Esophagus squamous epithelium (tissue), 5 donors: ENCODE measurements around the gene AQP1. TPM values are rescaled to one million over a fixed set of nuclear protein-coding genes. Genes with fewer than 3 reads are reported as not detected.

Experiments
- DNase-seq: peaks from one replicate; lab custom pipeline; 2025; lab: John Stamatoyannopoulos, UW
- H3K27ac ChIP-seq, 4 donors: fragments of 200-600 bp; sonication (generic); one replicate each; pipeline ENCODE4 v1.5.1; 2016 to 2019; ENCODE audit warnings: mild to moderate bottlenecking in 1 of 4
- H3K27me3 ChIP-seq, 4 donors: fragments of 200-600 bp; sonication (generic); 1 replicate in 3 of 4; 2 replicates in 1 of 4; pipeline versions ENCODE4 v1.5.1 to v1.6.0; 2017 to 2021; ENCODE audit warnings: antibody characterized with exemption in 1 of 4
- H3K36me3 ChIP-seq, 3 donors: fragments of 200-600 bp; sonication (generic); one replicate each; pipeline ENCODE4 v1.5.1; 2016 to 2019
- H3K4me1 ChIP-seq, 3 donors: fragments of 200-600 bp; sonication (generic); one replicate each; pipeline ENCODE4 v1.5.1; 2017 to 2019
- H3K4me3 ChIP-seq, 4 donors: fragments of 200-600 bp; sonication (generic); 1 replicate in 3 of 4; 2 replicates in 1 of 4; pipeline ENCODE4 v1.5.1; 2016 to 2019; ENCODE audit warnings: mild to moderate bottlenecking in 2 of 4, moderate library complexity in 1 of 4
- H3K9me3 ChIP-seq, 3 donors: fragments of 200-600 bp; sonication (generic); one replicate each; pipeline ENCODE4 v1.5.1; 2016 to 2019
- CTCF ChIP-seq, 6 experiments: fragments of 450-650 bp in 4 of 6; fragments of 200-600 bp in 2 of 6; sonication (generic) in 2 of 6; IDR thresholded peaks; one replicate each; pipeline ENCODE4 v1.5.1; 2016 to 2019; ENCODE audit warnings: antibody characterized with exemption in 6 of 6, mild to moderate bottlenecking in 4 of 6, moderate library complexity in 4 of 6
- POLR2A ChIP-seq, 4 donors: fragments of 450-650 bp; IDR thresholded peaks; one replicate each; pipeline ENCODE4 v1.6.1; 2017; ENCODE audit warnings: antibody characterized with exemption in 4 of 4, mild to moderate bottlenecking in 4 of 4, moderate library complexity in 3 of 4
- WGBS, 2 donors: methylation state at CpG; one replicate each; pipeline ENCODE4 v1.1.5; 2018; 5-methylcytosine and 5-hydroxymethylcytosine counted together
- intact Hi-C: fragments of 100-400 bp; cut with DNase I; formaldehyde crosslinking; loops from one replicate; pipeline ENCODE4 v1.15.0; 2022
- total RNA-seq, 4 donors: library from RNA; depleted of rRNA; stranded (reverse); fragments of >200 nt; gene quantifications; one replicate each; pipeline ENCODE4 v1.1.0, GENCODE V29; 2016
- donor health status: DM: yes; HTN: yes; CAD: no.

Gene AQP1
- total RNA-seq = 100 to 1,000 TPM in 1 of 4 donors, 10 to 100 TPM in 3; 14.9 to 159 (median 44.7) TPM

DNA sequence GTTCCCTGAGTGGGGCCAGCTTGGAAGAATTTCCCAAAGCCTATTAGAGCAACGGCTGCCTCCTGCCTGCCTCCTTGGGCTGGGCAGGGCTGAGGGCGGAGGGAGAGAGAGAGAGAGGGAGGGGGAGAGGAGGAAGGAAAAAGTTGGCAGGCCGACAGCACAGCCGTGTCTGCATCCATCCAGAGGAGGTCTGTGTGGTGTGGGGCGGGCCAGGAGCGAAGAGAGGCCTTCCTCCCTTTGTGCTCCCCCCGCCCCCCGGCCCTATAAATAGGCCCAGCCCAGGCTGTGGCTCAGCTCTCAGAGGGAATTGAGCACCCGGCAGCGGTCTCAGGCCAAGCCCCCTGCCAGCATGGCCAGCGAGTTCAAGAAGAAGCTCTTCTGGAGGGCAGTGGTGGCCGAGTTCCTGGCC lies at the start of gene AQP1:
Gene AQP1 (plus strand): TSS at position 293 of the 409 bp plus-strand sequence. CDS start 57 bp downstream, at position 350.
- Histone ChIP-seq H3K4me1 (peaks cover 5 to 80% (median 31%) of the 10 kb centered on the region in 3 donors), H3K27me3 (no peaks in the 10 kb centered on the region), H3K4me3 (peak within 1 kb of the TSS; percentile 9 to 62 (median 39)), H3K36me3 (no peaks in the 10 kb centered on the region), H3K27ac (peak within 1 kb of the TSS; percentile 35 to 88 (median 72)), H3K9me3 (no peaks in the 10 kb centered on the region)
- intact Hi-C loops = no loop called here
- DNase-seq = no peak
- whole genome bisulfite sequencing, 2 donors = 0 to 5% methylated on average over 1 to 4 of the region's 12 CpGs
- TF ChIP-seq POLR2A (IDR thresholded peaks at IDR 0.05) (peak in 2 of 4 donors; percentile 58 to 78), CTCF (IDR thresholded peaks at IDR 0.05) (no peak)

DNA sequence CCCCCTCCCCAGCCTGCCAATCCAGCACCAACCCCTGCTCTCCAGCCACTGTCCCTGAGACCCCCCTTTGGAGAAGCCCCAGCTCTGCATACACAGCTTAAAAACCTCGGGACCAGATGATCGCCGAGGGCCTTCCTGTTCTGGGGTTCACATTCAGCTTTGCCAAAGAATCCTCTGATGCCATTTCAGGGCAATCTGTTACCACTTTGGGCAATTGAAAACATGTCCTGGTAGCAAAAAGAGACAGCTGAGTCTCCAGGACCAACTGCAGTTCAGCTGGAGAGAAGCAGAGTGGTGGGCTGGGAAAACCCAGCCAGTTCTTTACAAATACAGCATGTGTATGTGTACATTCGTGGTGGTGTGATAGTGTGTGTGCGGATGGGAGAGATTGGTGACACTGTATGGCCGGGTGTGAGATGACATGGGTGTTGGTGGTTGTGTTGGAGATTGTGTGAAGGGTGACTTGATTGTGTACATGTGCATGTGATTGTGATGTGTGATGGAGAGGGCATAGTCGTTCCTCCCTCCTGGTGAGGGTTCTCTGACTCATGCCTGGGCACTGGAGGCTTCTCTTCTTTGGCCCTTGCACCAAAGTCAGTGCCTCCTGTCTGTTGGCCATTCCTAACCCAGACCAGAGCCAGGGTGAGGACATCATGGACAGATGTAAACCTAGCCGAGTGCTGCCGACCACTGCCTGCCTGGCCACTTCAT lies 48.5 kb upstream of the AQP1 start:
- no peak for TF ChIP-seq POLR2A (IDR thresholded peaks at IDR 0.05)
- DNase-seq = no peak
- WGBS, 2 donors = 76 to 79% methylated on average over 9 of the region's 9 CpGs
- Histone ChIP-seq H3K4me3 (no peak overlapping the region), H3K9me3 (no peaks in the 10 kb centered on the region), H3K4me1 (peaks cover 0 to 46% (median 14%) of the 10 kb centered on the region in 3 donors), H3K27me3 (no peaks in the 10 kb centered on the region), H3K36me3 (no peaks in the 10 kb centered on the region), H3K27ac (peak overlapping the region in 2 of 4 donors; percentile 44 to 48)
- intact Hi-C loops = no loop called here

GRCh38 chr7:30863706-30864035 lies 48.0 kb upstream of the AQP1 start:
- peaks cover 0 to 47% (median 14%) of the 10 kb centered on the region in 3 donors for H3K4me1 ChIP-seq
- no peaks in the 10 kb centered on the region for H3K36me3 ChIP-seq
- H3K4me3 ChIP-seq = no peak overlapping the region
- no peaks in the 10 kb centered on the region for H3K9me3 ChIP-seq
- no peak for DNase-seq
- no peaks in the 10 kb centered on the region for H3K27me3 ChIP-seq
- TF ChIP-seq CTCF (IDR thresholded peaks at IDR 0.05) = no peak
- TF ChIP-seq POLR2A (IDR thresholded peaks at IDR 0.05) = no peak
- peak overlapping the region in 2 of 4 donors; percentile 44 to 48 for H3K27ac ChIP-seq
- intact Hi-C loops = no loop called here
- WGBS, 2 donors = 58 to 72% methylated on average over 4 of the region's 4 CpGs

DNA sequence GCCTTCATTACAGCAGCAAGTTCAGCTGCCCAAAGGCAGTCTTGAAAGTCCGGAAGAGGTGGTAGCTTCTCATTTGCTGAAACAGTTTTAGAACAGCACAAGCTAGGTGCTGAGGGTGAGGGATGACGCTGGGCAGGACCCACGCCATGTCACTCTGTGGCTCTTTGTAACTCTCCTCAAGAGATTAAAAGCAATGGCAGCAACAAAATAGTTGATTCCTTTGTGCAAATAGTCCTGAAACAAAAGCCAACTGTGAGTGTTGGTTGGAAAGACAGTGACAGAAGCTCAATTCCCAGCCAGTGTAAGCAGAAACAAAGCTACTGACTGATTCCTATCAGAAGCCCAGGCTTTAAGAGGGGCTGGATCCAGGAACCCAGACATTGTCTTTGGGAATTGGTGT lies 47.6 kb upstream of the AQP1 start:
- 82 to 95% methylated on average over 2 to 3 of the region's 3 CpGs for WGBS, 2 donors
- H3K27ac ChIP-seq = peak overlapping the region in 2 of 4 donors; percentile 44 to 48
- no peak for TF ChIP-seq CTCF (IDR thresholded peaks at IDR 0.05)

GRCh38 chr7:30865076-30865475 lies 46.6 kb upstream of the AQP1 start:
- Histone ChIP-seq H3K27me3 (no peaks in the 10 kb centered on the region), H3K9me3 (no peaks in the 10 kb centered on the region), H3K4me3 (no peak overlapping the region), H3K27ac (no peak overlapping the region), H3K4me1 (peaks cover 0 to 54% (median 18%) of the 10 kb centered on the region in 3 donors), H3K36me3 (no peaks in the 10 kb centered on the region)
- TF ChIP-seq CTCF (IDR thresholded peaks at IDR 0.05) (no peak), POLR2A (IDR thresholded peaks at IDR 0.05) (no peak)
- intact Hi-C loops = no loop called here
- DNase-seq = no peak
- WGBS, 2 donors = 81 to 83% methylated on average over 3 to 4 of the region's 4 CpGs

More for the DNA sequence above, 47.6 kb upstream of the AQP1 start:
- Histone ChIP-seq H3K4me1 (peaks cover 0 to 49% (median 14%) of the 10 kb centered on the region in 3 donors), H3K27me3 (no peaks in the 10 kb centered on the region), H3K4me3 (no peak overlapping the region), H3K36me3 (no peaks in the 10 kb centered on the region), H3K9me3 (no peaks in the 10 kb centered on the region)
- intact Hi-C loops = no loop called here
- DNase-seq = no peak
